Measurements from ENCODE around the gene PDIK1L. TPM values are rescaled to one million over a fixed set of nuclear protein-coding genes. Genes with fewer than 3 reads are reported as not detected.
A peak's percentile ranks its signal among the peaks of the same experiment; 100 is the strongest.

PDIK1L gene
- total RNA-seq, 1 donor from 2014 or later: 11.4 TPM

DNA sequence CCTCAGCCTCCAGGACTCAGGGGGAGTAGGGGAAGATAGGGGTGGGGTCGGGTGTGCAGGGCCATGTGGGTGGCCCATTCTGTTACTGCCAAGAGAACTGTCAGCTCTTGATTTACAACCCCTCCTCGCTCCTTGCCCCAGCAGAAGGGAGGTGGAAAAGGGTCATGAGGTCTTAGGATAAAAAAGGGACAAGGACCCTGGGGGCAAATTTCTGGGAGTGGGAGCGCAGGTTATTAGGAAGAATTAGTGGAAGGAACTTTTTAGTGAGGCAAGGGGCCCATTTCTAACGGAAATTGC, 48.1 kb downstream of the PDIK1L start:
- ATAC-seq (no peak), DNase-seq (no peak)
- Histone ChIP-seq H3K27ac (peak overlapping the region; percentile 36), H3K27me3 (peaks cover 17% of the 10 kb centered on the region), H3K4me1 (peaks cover 19% of the 10 kb centered on the region), H3K4me3 (peak overlapping the region; percentile 59), H3K9me3 (no peaks in the 10 kb centered on the region), H3K36me3 (no peaks in the 10 kb centered on the region)
- no peak for TF ChIP-seq CTCF (IDR thresholded peaks at IDR 0.05)
- intact Hi-C loops (cut with DNase I): no loop called here

- no peak for ATAC-seq
- intact Hi-C loops (cut with DNase I): no loop called here
- TF ChIP-seq CTCF (IDR thresholded peaks at IDR 0.05): no peak
Measured at GRCh38 chr1:26160527-26161414, 49.1 kb downstream of the PDIK1L start.

DNA sequence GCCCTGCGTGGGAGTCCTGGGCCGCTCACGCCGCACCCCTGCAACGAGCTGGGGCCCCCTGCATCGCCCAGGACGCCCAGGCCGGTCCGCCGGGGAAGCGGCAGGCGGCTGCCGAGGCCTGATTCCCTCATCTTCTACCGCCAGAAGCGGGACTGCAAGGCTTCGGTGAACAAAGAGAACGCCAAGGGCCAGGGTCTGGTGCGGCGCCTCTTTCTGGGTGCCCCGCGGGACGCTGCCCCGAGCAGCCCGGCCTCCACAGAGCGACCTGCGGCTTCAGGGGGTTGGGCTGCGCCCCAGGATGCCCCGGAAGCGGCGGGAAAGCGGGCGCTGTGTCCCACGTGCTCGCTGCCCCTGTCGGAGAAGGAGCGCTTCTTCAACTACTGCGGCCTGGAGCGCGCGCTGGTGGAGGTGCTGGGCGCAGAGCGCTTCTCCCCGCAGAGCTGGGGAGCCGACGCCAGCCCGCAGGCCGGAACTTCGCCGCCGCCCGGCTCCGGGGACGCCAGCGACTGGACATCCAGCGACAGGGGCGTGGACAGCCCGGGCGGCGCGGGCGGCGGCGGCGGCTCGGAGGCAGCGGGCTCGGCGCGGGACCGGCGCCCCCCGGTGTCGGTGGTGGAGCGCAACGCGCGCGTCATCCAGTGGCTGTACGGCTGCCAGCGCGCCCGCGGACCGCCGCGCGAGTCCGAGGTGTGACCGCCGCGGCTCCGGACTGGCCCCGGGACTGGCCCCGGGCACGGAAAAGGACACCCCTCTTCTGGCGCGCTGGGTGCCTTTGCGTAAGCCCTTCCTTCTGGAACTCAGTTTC, 50.0 kb downstream of the PDIK1L start:
- DNase-seq: peak; percentile 85
- TF ChIP-seq CTCF (IDR thresholded peaks at IDR 0.05): no peak
- H3K36me3 ChIP-seq: no peaks in the 10 kb centered on the region
- peak overlapping the region; percentile 24 for H3K27ac ChIP-seq
- peaks cover 19% of the 10 kb centered on the region for H3K4me1 ChIP-seq
- peaks cover 10% of the 10 kb centered on the region for H3K27me3 ChIP-seq
- peak; percentile 75 for ATAC-seq
- H3K9me3 ChIP-seq: no peaks in the 10 kb centered on the region
- peak overlapping the region; percentile 59 for H3K4me3 ChIP-seq
- intact Hi-C loops (cut with DNase I): no loop called here

More at GRCh38 chr1:26160527-26161414, 49.1 kb downstream of the PDIK1L start:
- Histone ChIP-seq H3K4me1 (peaks cover 19% of the 10 kb centered on the region), H3K27me3 (peaks cover 17% of the 10 kb centered on the region), H3K4me3 (peak overlapping the region; percentile 59), H3K36me3 (no peaks in the 10 kb centered on the region), H3K27ac (peak overlapping the region; percentile 36), H3K9me3 (no peaks in the 10 kb centered on the region)
- DNase-seq: peak; percentile 42

- no peak for ATAC-seq
- Histone ChIP-seq H3K4me1 (peaks cover 19% of the 10 kb centered on the region), H3K36me3 (no peaks in the 10 kb centered on the region), H3K27me3 (peaks cover 6% of the 10 kb centered on the region), H3K9me3 (no peaks in the 10 kb centered on the region), H3K27ac (no peak overlapping the region), H3K4me3 (peak overlapping the region; percentile 59)
- intact Hi-C loops (cut with DNase I): no loop called here
- no peak for DNase-seq
- TF ChIP-seq CTCF (IDR thresholded peaks at IDR 0.05): no peak
Measured at GRCh38 chr1:26162220-26162709, 50.6 kb downstream of the PDIK1L start.

- H3K27ac ChIP-seq: no peak overlapping the region
- ATAC-seq (no peak), DNase-seq (no peak)
- peak overlapping the region; percentile 25 for H3K4me3 ChIP-seq
- peaks cover 6% of the 10 kb centered on the region for H3K27me3 ChIP-seq
- TF ChIP-seq CTCF (IDR thresholded peaks at IDR 0.05): no peak
- peaks cover 19% of the 10 kb centered on the region for H3K4me1 ChIP-seq
- intact Hi-C loops (cut with DNase I): no loop called here
- no peaks in the 10 kb centered on the region for H3K36me3 ChIP-seq
- no peaks in the 10 kb centered on the region for H3K9me3 ChIP-seq
Measured at GRCh38 chr1:26163684-26164035, 52.0 kb downstream of the PDIK1L start.
